Heart left ventricle (tissue), 13 donors: ENCODE data around the gene CA14.
A peak's percentile ranks its signal among the peaks of the same experiment; 100 is the strongest.

Source experiments
- CTCF ChIP-seq, 12 donors: fragments of 200-600 bp; sonication (generic) in 4 of 12; IDR thresholded peaks; one replicate each; pipeline versions ENCODE4 v1.5.0 to v1.8.0; 2018 to 2022; ENCODE audit warnings: antibody characterized with exemption in 12 of 12, mild to moderate bottlenecking in 5 of 12
- POLR2A ChIP-seq, 2 donors: fragments of 450-650 bp; IDR thresholded peaks; one replicate each; pipeline ENCODE4 v1.6.1; 2017; ENCODE audit warnings: antibody characterized with exemption in 2 of 2, mild to moderate bottlenecking in 2 of 2, moderate library complexity in 2 of 2
- donor health status: ischemic (EF 13 %, LVEDD 7.1; RV severe dilation, severe dysfunction).
- donor health status: DM: no; HTN: yes; CAD: no.
- donor health status: DM: no; HTN: no; CAD: no.
- donor health status: ischemic (EF 25% LVEDD 6.9; RV normal size, moderate dysfunction).
- donor health status: ischemic (EF 25% LVEDD 5.7; RV mildly dilated, moderate dysfunction).
- donor health status: ischemic (EF 35%, LVEDD 5.7; RV mildly dilated, moderate dysfunction).
- donor health status: nonischemic (EF 11% LVEDD 7.7; RV severe dilation, severe dysfunction).
- donor health status: DM: yes; HTN: yes; CAD: no.
- donor health status: PGD.
- donor health status: ischemic (EF 29% LVEDD 5.4; RV normal size, mild dysfunction).
- donor health status: nonischemic (EF 23%, LVEDD 6.1; RV moderate dilation, normal function).

- TF ChIP-seq CTCF (IDR thresholded peaks at IDR 0.05) (no peak), POLR2A (IDR thresholded peaks at IDR 0.05) (peak in 1 of 2 donors; percentile 53)
Observed at GRCh38 chr1:150293433-150294253, 36.1 kb downstream of the CA14 start, which contains the start of gene MRPS21.
